HepG2 (cell line): ENCODE data around the gene NUBP2. TPM values are rescaled to one million over a fixed set of nuclear protein-coding genes. Genes with fewer than 3 reads are reported as not detected.
A peak's percentile ranks its signal among the peaks of the same experiment; 100 is the strongest.

Source experiments
- ATAC-seq: fragments of 200-7000 bp; cut with Tn5 transposase; 3 replicates; pipeline ENCODE4 v1.9.1; 2020; ENCODE audit warnings: mild to moderate bottlenecking, moderate library complexity
- BruUV-seq: library from RNA; stranded (reverse); fragments of 400-500 nt; replicated peaks from 2 replicates; lab custom pipeline; 2021; lab: Mats Ljungman, UMichigan
- CTCF ChIA-PET: fragments of 300-600 bp; formaldehyde crosslinking; extraction: SDS; loops from one replicate; lab custom pipeline; 2021; ENCODE audit warnings: low total read pairs, inconsistent platforms, low intra/inter-chr PET ratio; lab: Yijun Ruan, JAX
- POLR2A ChIA-PET: fragments of 350-600 bp; sonication (Branson Sonifier 250); formaldehyde crosslinking; loops from one replicate; lab custom pipeline; 2020; ENCODE audit warnings: antibody characterized with exemption, inconsistent platforms; lab: Yijun Ruan, JAX
- DNase-seq: peaks from one replicate; pipeline ENCODE4 v3.0.0-alpha.2; 2015; ENCODE audit warnings: low spot score
- FAIRE-seq: peaks from 3 replicates; lab custom pipeline; 2011; peaks lifted over from hg19 to GRCh38; lab: Jason Lieb, UNC
- H2AFZ ChIP-seq: one replicate; pipeline ENCODE4 v1.6.1; 2011; ENCODE audit warnings: low read length, inconsistent platforms
- H3K27ac ChIP-seq: fragments of 300-600 bp; 3 replicates; pipeline ENCODE4 v1.8.0; 2011; ENCODE audit warnings: mixed run types, mild to moderate bottlenecking, mixed read lengths, low read length, inconsistent platforms; ENCODE audit not compliant: insufficient read depth; ENCODE audit errors: extremely low read length
- H3K27me3 ChIP-seq, 2 experiments: fragments of 200-600 bp in 1 of 2; 2 replicates in 1 of 2; 3 replicates in 1 of 2; pipeline versions ENCODE4 v1.6.0 to v1.8.0; 2011; ENCODE audit warnings: low read length in 2 of 2, mild to moderate bottlenecking in 2 of 2, moderate library complexity in 2 of 2, inconsistent platforms in 1 of 2; ENCODE audit not compliant: insufficient read depth in 2 of 2, control insufficient read depth in 1 of 2
- H3K36me3 ChIP-seq, 2 experiments: fragments of 200-600 bp in 1 of 2; replicated peaks in 1 of 2; 2 replicates in 1 of 2; 3 replicates in 1 of 2; pipeline versions ENCODE4 v1.5.1 to v1.8.0; 2011; ENCODE audit warnings: low read length in 2 of 2, inconsistent platforms in 1 of 2; ENCODE audit not compliant: insufficient read depth in 2 of 2, control insufficient read depth in 1 of 2
- H3K4me1 ChIP-seq: 2 replicates; pipeline ENCODE4 v1.5.1; 2012; ENCODE audit warnings: low read length, inconsistent platforms; ENCODE audit not compliant: insufficient read depth
- H3K4me2 ChIP-seq: 2 replicates; pipeline ENCODE4 v1.6.0; 2011; ENCODE audit warnings: low read depth, low read length, inconsistent platforms
- H3K4me3 ChIP-seq, 3 experiments: fragments of 200-600 bp in 1 of 3; sonication (generic), shearing (Covaris generic) in 1 of 3; replicated peaks in 1 of 3; 2 replicates each; pipeline ENCODE4 v1.5.1; 2011 to 2016; ENCODE audit warnings: low read length in 3 of 3, inconsistent platforms in 2 of 3, low read depth in 2 of 3, mild to moderate bottlenecking in 2 of 3, control low read depth in 1 of 3, mixed read lengths in 1 of 3; ENCODE audit not compliant: insufficient read depth in 1 of 3
- H3K79me2 ChIP-seq: one replicate; pipeline ENCODE4 v1.6.1; 2011; ENCODE audit warnings: low read length, inconsistent platforms; ENCODE audit not compliant: insufficient read depth
- H3K9ac ChIP-seq: 2 replicates; pipeline ENCODE4 v1.6.0; 2011; ENCODE audit warnings: mild to moderate bottlenecking, low read depth, low read length, inconsistent platforms; ENCODE audit not compliant: insufficient read depth
- H3K9me3 ChIP-seq: 2 replicates; pipeline ENCODE4 v1.5.1; 2012; ENCODE audit warnings: mild to moderate bottlenecking, low read length
- H4K20me1 ChIP-seq: 2 replicates; pipeline ENCODE4 v1.6.0; 2011; ENCODE audit warnings: inconsistent platforms, mild to moderate bottlenecking, low read length, moderate library complexity; ENCODE audit not compliant: insufficient read depth
- AGO2 ChIP-seq: fragments of 200-400 bp; formaldehyde crosslinking; optimal IDR thresholded peaks from 2 replicates; pipeline ENCODE3; 2017; ENCODE audit warnings: mild to moderate bottlenecking, low read depth, low read length, moderate library complexity
- BRCA1 ChIP-seq: sonication (generic); formaldehyde crosslinking; IDR thresholded peaks from 2 replicates; pipeline ENCODE4 v1.4.0; 2020; ENCODE audit warnings: missing genetic modification reagents
- RBFOX2 ChIP-seq: fragments of 200-400 bp; formaldehyde crosslinking; IDR thresholded peaks from 2 replicates; pipeline ENCODE4 v1.6.1; 2017; ENCODE audit warnings: low read depth, mild to moderate bottlenecking, low read length
- ZBTB43 ChIP-seq: sonication (generic); formaldehyde crosslinking; conservative IDR thresholded peaks from 2 replicates; pipeline ENCODE4 v1.4.0; 2020; ENCODE audit warnings: missing genetic modification reagents
- ZNF274 ChIP-seq: sonication (generic); formaldehyde crosslinking; IDR thresholded peaks from 2 replicates; pipeline ENCODE4 v1.5.1; 2020; ENCODE audit warnings: mild to moderate bottlenecking, missing genetic modification reagents
- ZNF343 ChIP-seq: sonication (generic); formaldehyde crosslinking; IDR thresholded peaks from 2 replicates; pipeline ENCODE4 v1.4.0; 2020; ENCODE audit warnings: mild to moderate bottlenecking, missing genetic modification reagents
- WGBS: methylation state at CpG from one replicate; pipeline ENCODE4 v1.1.6; 2017; ENCODE audit warnings: low lambda C conversion rate; 5-methylcytosine and 5-hydroxymethylcytosine counted together
- in situ Hi-C: cut with HindIII; loops from 2 replicates; pipeline ENCODE4 v1.10.0; 2017; ENCODE audit warnings: low pct_unique_long_range_greater_than_20kb; ENCODE audit not compliant: extremely low pct_ligation_motif_present
- intact Hi-C: fragments of 100-400 bp; cut with micrococcal nuclease; formaldehyde crosslinking; loops from one replicate; pipeline ENCODE4 v1.10.0; 2022; ENCODE audit not compliant: unreplicated experiment
- polyA plus RNA-seq, 8 experiments: library from polyadenylated mRNA; depleted of rRNA in 3 of 8; stranded (reverse) in 7 of 8; unstranded in 1 of 8; fragments of >200 nt; fragmentation: Illumina TruSeq in 4 of 8; extraction: Trizol in 4 of 8; gene quantifications; 2 replicates each; pipeline versions ENCODE4 v1.2.1 to v1.2.3, GENCODE V29; 2011 to 2016; ENCODE audit warnings: low read depth in 4 of 8, missing spikeins in 1 of 8, mixed read lengths in 1 of 8; ENCODE audit not compliant: insufficient read depth in 1 of 8
- total RNA-seq, 5 experiments: library from RNA; depleted of rRNA; stranded (reverse); fragments of >200 nt; fragmentation: Illumina TruSeq; extraction: Trizol; gene quantifications; 2 replicates each; pipeline ENCODE4 v1.2.3, GENCODE V29; 2016; ENCODE audit warnings: low read depth in 1 of 5

NUBP2 gene
- total and polyA plus RNA-seq, 2 of the 13 experiments (the other 11 are each of a cell fraction or from before 2014, with no cell fraction given) = 25.7 to 61.5 TPM

GRCh38 chr16:1817716-1818115, 35.0 kb downstream of the NUBP2 start:
- DNase-seq (no peak), ATAC-seq (peak; percentile 11; the same call in 2 of the 3 replicates)
- Histone ChIP-seq H4K20me1 (peaks cover 5% of the 10 kb centered on the region; the same call in 1 of the 2 replicates), H2AFZ (no peak overlapping the region), H3K27ac (no peak overlapping the region), H3K4me3 (no peak overlapping the region), H3K36me3 (peaks cover 16 to 43% of the 10 kb centered on the region in 2 experiments; a peak in 4 of 5 replicates), H3K9ac (no peak overlapping the region), H3K4me1 (peaks cover 5% of the 10 kb centered on the region)
- CTCF ChIA-PET = no interaction called here
- in situ Hi-C loops = no loop called here
- intact Hi-C loops = no loop called here
- no TSS peak for BruUV-seq
- no peak for TF ChIP-seq ZNF343 (CRISPR knock-in tag)
- no peak for TF ChIP-seq ZNF274 (CRISPR knock-in tag)
- TF ChIP-seq, all 625 proteins: peak for 0
- H3K4me2 ChIP-seq = no peak overlapping the region
- no peaks in the 10 kb centered on the region for H3K27me3 ChIP-seq
- no peak for FAIRE-seq
- WGBS = 97% methylated on average over 13 of the region's 17 CpGs
- no peaks in the 10 kb centered on the region for H3K9me3 ChIP-seq
- POLR2A ChIA-PET = no interaction called here
- H3K79me2 ChIP-seq = no peaks in the 10 kb centered on the region

- POLR2A ChIA-PET = no interaction called here
- in situ Hi-C loops (no loop called here), intact Hi-C loops (no loop called here)
- H3K27me3 ChIP-seq = no peaks in the 10 kb centered on the region
- H2AFZ ChIP-seq = no peak overlapping the region
- H3K27ac ChIP-seq = no peak overlapping the region
- no peaks in the 10 kb centered on the region for H4K20me1 ChIP-seq
- TF ChIP-seq BRCA1 (CRISPR knock-in tag) = no peak
- TF ChIP-seq AGO2 = peak; percentile 39
- TF ChIP-seq ZBTB43 (CRISPR knock-in tag) = no peak
- peak; percentile 34; the same call in 1 of the 2 replicates for TF ChIP-seq RBFOX2
- peaks cover 16 to 46% of the 10 kb centered on the region in 2 experiments; a peak in 4 of 5 replicates for H3K36me3 ChIP-seq
- DNase-seq (no peak), ATAC-seq (peak; percentile 10; the same call in 1 of the 3 replicates), FAIRE-seq (no peak)
- 99% methylated on average over 8 of the region's 27 CpGs for WGBS
- H3K4me3 ChIP-seq = no peak overlapping the region
- H3K9me3 ChIP-seq = no peaks in the 10 kb centered on the region
- CTCF ChIA-PET = no interaction called here
- H3K4me1 ChIP-seq = no peaks in the 10 kb centered on the region
- no peak overlapping the region for H3K4me2 ChIP-seq
- H3K9ac ChIP-seq = no peak overlapping the region
- no peaks in the 10 kb centered on the region for H3K79me2 ChIP-seq
- no TSS peak for BruUV-seq
Measured at GRCh38 chr16:1818204-1818872, 35.6 kb downstream of the NUBP2 start.
